Activated CD8-positive, alpha-beta memory T cell treated with anti-CD3 and anti-CD28 coated beads, Interleukin-2, amount 10 ng/mL, durations not matched to agents 7 days and 5 days (primary cell): ENCODE results near the gene TAB3. TPM values are rescaled to one million over a fixed set of nuclear protein-coding genes. Genes with fewer than 3 reads are reported as not detected.

Experiments used
- ATAC-seq: fragments of 150-1000 bp; cut with Tn5 transposase; one replicate; pipeline ENCODE4 v1.10.0; 2021; ENCODE audit warnings: moderate library complexity
- CTCF ChIA-PET: fragments of 350-600 bp; sonication (Branson Sonifier 250); formaldehyde crosslinking; loops from one replicate; lab custom pipeline; 2021; ENCODE audit warnings: antibody characterized with exemption; lab: Charles Lee
- DNase-seq: peaks from one replicate; pipeline ENCODE4 v3.0.0-alpha.2; 2020
- H3K27ac Mint-ChIP-seq: one replicate; pipeline ENCODE4 v1.8.0; 2021; ENCODE audit warnings: mild to moderate bottlenecking, mixed read lengths
- H3K27me3 Mint-ChIP-seq: one replicate; pipeline ENCODE4 v1.8.0; 2021; ENCODE audit warnings: mixed read lengths
- H3K36me3 Mint-ChIP-seq: one replicate; pipeline ENCODE4 v1.8.0; 2021; ENCODE audit warnings: mild to moderate bottlenecking, mixed read lengths
- H3K4me1 Mint-ChIP-seq: one replicate; pipeline ENCODE4 v1.8.0; 2021; ENCODE audit warnings: mixed read lengths
- H3K4me3 Mint-ChIP-seq: one replicate; pipeline ENCODE4 v1.8.0; 2021; ENCODE audit warnings: mild to moderate bottlenecking, moderate library complexity, mixed read lengths
- H3K9me3 Mint-ChIP-seq: one replicate; pipeline ENCODE4 v1.8.0; 2022; ENCODE audit warnings: low read depth, mixed read lengths
- total RNA-seq, 2 experiments: library from RNA; stranded (reverse); gene quantifications; one replicate each; pipeline ENCODE4 v1.2.3, GENCODE V29; 2021

Gene TAB3, protein sequence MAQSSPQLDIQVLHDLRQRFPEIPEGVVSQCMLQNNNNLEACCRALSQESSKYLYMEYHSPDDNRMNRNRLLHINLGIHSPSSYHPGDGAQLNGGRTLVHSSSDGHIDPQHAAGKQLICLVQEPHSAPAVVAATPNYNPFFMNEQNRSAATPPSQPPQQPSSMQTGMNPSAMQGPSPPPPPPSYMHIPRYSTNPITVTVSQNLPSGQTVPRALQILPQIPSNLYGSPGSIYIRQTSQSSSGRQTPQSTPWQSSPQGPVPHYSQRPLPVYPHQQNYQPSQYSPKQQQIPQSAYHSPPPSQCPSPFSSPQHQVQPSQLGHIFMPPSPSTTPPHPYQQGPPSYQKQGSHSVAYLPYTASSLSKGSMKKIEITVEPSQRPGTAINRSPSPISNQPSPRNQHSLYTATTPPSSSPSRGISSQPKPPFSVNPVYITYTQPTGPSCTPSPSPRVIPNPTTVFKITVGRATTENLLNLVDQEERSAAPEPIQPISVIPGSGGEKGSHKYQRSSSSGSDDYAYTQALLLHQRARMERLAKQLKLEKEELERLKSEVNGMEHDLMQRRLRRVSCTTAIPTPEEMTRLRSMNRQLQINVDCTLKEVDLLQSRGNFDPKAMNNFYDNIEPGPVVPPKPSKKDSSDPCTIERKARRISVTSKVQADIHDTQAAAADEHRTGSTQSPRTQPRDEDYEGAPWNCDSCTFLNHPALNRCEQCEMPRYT
- total RNA-seq: 10 to 100 TPM; 16.1 to 21.7 TPM

DNA sequence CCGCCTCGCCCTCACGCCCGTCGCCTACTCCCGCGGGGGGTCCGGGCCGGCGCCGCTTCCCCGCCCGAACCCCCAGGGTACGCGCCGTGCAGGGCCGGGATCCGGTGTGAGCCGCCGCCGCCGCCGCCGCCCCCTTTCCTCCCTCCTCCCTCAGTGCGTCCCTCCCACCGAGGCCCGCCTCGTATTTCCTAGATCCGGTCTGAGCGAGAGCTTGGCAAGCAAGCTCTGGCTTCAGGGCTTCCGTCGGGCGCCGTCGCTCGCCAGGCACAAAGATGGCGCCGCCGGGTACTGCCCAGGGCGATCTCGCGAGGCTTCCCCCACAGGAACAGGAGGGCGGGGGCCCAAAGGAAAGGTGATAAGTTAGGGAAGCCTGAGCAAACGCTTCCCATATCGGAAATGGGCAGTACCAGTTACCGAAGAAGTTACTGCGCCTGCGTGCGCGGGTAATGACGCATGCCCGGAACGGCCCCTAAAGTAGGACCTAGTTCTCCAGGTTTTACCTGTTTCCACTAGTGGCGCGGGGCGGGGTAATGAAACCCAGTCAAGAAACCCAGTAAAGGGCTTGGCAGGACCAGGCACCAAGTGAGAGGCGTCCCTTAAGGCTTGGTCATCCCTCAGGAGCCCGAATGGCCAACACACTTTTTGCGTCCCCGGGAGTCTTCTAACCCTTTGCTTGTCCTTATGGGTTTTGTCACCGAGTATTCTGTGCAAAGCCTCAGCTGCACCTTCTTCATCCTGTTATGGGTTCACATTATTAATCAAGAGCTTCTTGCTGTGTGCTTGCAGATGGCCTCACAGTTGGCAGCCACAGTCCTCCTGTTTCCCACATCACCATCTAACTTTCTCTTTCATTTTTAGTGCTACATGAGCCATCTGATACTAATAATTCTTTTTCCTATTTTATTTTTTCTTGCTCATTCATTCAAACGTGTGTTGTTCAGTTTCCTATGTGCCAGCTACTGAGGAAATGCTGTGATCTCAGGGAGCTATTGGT is at the start of gene TAB3:
Gene TAB3, minus strand, starts transcription at position 108 of the 994 bp plus-strand sequence. CDS start 29,666 bp downstream, outside the sequence.
- CTCF ChIA-PET: interaction anchor here (0.8 to 1.5 kb wide), 2 partner anchors 11 to 148 kb away, joined by 3 to 4 read pairs; no protein-coding TSS in a partner anchor
- peaks cover 5% of the 10 kb centered on the region for H3K36me3 Mint-ChIP-seq
- peak; percentile 93 for ATAC-seq
- peak within 1 kb of the TSS; percentile 86 for H3K4me3 Mint-ChIP-seq
- H3K27me3 Mint-ChIP-seq: no peaks in the 10 kb centered on the region
- DNase-seq: peak; percentile 96
- H3K4me1 Mint-ChIP-seq: peaks cover 38% of the 10 kb centered on the region
- H3K27ac Mint-ChIP-seq: peak within 1 kb of the TSS; percentile 97
- H3K9me3 Mint-ChIP-seq: no peaks in the 10 kb centered on the region

DNA sequence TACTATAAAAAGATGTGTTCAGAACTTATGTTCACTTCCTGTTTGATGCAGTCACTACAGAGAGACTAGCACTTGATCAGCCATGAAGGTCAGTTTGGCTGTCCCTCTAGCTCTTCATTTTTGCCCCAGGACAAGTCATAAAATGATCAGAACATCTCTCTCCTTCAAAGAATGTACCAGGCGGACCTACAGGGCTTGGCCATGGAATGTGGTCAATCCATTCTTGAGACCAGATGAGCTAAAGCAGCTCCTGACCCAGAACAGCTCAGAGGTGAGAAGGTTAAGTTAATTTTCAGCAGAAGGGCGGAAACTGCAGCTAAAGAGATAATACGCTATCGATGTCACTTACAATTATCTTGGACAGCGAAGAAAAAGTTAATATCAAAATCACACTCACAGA is 49.2 kb upstream of the TAB3 start:
- Mint-ChIP-seq H3K27ac (no peak overlapping the region), H3K27me3 (peaks cover 3% of the 10 kb centered on the region), H3K4me3 (no peak overlapping the region), H3K9me3 (no peaks in the 10 kb centered on the region), H3K4me1 (no peaks in the 10 kb centered on the region), H3K36me3 (no peaks in the 10 kb centered on the region)
- ATAC-seq (no peak), DNase-seq (no peak)
- CTCF ChIA-PET: interaction anchor here (0.7 to 1.2 kb wide), 2 partner anchors 9 to 43 kb away, joined by 3 to 5 read pairs; no protein-coding TSS in a partner anchor

DNA sequence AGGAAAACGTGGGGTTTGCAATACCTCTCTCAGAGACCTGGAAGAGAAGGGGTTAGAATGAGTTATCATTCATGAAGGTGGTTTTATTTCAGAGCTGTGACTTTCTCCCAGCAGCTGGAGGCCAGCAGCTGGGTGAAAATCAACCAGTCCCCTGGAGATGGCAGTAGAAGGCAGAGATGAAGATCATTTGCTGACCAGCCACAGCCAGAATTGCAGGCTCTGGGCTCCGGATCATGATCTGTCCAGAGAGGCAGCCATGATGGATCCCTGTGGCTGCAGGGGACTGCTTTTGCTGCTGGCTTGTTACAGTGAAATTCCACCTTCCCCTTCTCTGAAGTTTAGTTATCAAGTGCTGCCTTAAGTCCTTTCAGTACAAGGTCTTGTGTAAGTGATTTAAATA is 46.9 kb upstream of the TAB3 start:
- no peak for ATAC-seq
- no peak for DNase-seq
- no peaks in the 10 kb centered on the region for H3K9me3 Mint-ChIP-seq
- CTCF ChIA-PET: no interaction called here
- no peak overlapping the region for H3K4me3 Mint-ChIP-seq
- no peak overlapping the region for H3K27ac Mint-ChIP-seq
- H3K36me3 Mint-ChIP-seq: no peaks in the 10 kb centered on the region
- no peaks in the 10 kb centered on the region for H3K4me1 Mint-ChIP-seq
- H3K27me3 Mint-ChIP-seq: peaks cover 3% of the 10 kb centered on the region

DNA sequence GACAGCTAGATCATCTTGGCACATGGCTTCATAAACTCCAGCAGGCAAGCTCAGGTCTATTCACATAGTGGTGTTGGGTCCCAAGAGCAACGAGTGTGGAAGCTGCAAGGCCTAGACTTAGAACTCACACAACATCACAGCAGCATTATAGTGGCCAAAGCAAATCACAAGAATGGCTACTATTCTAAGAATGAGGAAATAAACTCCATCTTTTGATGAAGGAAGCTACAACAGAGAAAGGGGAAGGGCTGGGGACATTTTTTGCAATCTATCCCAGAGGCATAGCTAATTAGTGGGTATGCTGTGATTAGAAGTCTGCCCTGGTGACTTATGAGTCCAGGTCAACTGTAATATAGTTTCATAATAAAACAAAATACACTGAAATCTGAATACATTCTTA is 42.9 kb upstream of the TAB3 start:
- H3K36me3 Mint-ChIP-seq: no peaks in the 10 kb centered on the region

DNA sequence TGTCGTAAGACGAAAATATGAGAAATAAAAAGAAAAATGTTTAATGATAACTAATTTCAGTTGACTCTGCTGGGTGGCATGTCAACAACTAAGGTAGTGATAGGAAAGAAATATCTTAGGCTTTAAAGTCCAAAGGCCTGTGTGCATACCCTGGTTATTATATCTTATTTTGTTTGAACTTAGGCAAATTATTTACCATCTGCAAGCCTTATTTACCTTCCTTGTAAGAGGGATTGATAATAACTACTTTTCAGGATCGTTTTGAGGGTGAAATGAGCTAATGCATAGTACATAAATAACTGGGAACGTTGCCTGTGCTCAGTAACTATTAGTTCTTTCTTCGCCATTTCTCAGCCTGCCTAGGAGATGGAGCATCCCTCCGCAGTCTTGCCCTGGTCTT is 41.6 kb upstream of the TAB3 start:
- Mint-ChIP-seq H3K4me1 (no peaks in the 10 kb centered on the region), H3K36me3 (no peaks in the 10 kb centered on the region), H3K4me3 (no peak overlapping the region), H3K27me3 (peaks cover 3% of the 10 kb centered on the region), H3K27ac (no peak overlapping the region), H3K9me3 (no peaks in the 10 kb centered on the region)
- CTCF ChIA-PET: no interaction called here
- no peak for DNase-seq
- no peak for ATAC-seq

More for the DNA sequence above, 42.9 kb upstream of the TAB3 start:
- Mint-ChIP-seq H3K27me3 (peaks cover 3% of the 10 kb centered on the region), H3K9me3 (no peaks in the 10 kb centered on the region), H3K27ac (no peak overlapping the region), H3K4me3 (no peak overlapping the region), H3K4me1 (no peaks in the 10 kb centered on the region)
- DNase-seq (no peak), ATAC-seq (no peak)
- CTCF ChIA-PET: no interaction called here

DNA sequence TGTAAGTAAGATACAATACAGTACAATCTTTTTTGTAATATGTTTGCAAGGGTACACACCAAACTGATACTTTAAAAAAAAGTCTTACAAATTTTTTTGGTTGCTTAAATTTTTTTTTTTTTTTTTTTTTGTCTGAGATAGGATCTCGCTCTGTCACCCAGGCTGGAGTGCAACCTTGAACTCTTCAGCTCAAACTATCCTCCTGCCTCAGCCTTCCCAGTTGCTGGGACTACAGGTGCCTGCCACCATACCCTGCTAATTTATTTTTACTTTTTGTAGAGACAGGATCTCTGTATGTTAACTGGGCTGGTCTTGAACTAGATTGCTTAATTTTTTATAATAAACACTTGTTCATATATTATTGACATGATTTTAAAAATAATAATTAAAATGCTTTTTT is 41.1 kb upstream of the TAB3 start:
- ATAC-seq: no peak
- CTCF ChIA-PET: no interaction called here

DNA sequence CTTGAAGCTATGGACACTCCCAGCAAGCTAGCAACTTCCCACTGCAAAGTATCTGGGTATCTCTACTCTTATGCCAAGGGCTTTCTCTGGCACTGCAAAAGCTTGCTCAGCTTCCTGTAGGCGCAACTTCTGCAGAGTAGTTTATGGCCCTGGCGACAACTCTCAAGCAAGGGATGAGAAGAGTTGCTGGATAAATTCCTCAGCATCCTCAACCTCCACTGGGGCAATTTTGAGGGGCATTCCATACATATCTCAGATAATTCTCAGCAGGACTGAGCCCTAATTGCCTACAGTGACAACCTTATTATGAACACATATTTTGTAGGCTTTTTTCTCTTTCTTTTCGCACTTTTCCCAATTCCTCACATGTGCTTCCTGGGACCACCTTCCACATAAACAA is 31.2 kb upstream of the TAB3 start:
- Mint-ChIP-seq H3K4me1 (no peaks in the 10 kb centered on the region), H3K9me3 (no peaks in the 10 kb centered on the region), H3K27ac (no peak overlapping the region), H3K4me3 (no peak overlapping the region), H3K27me3 (peaks cover 16% of the 10 kb centered on the region), H3K36me3 (no peaks in the 10 kb centered on the region)
- ATAC-seq (no peak), DNase-seq (no peak)
- CTCF ChIA-PET: no interaction called here

More for the DNA sequence above, 41.1 kb upstream of the TAB3 start:
- Mint-ChIP-seq H3K27me3 (peaks cover 2% of the 10 kb centered on the region), H3K27ac (no peak overlapping the region), H3K4me1 (no peaks in the 10 kb centered on the region), H3K36me3 (no peaks in the 10 kb centered on the region), H3K9me3 (no peaks in the 10 kb centered on the region), H3K4me3 (no peak overlapping the region)
- DNase-seq: no peak

DNA sequence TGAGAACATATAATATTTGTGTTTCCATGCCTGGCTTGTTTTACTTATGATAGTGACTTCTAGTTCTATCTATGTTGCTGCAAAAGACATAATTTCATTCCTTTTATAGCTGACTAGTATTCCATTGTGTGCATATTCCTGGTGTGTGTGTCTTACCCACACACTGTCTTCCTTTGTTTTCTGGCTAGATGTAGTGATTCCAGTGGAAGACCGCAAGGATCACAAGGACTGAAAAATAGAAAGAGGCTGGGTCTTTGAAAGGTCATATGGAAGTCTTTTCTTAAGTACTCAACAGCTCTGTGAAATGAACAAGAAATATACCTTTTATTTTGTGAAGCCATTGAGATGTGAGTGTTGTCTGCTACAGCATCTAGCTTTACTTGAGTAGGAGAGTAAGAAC is 29.4 kb upstream of the TAB3 start:
- Mint-ChIP-seq H3K27me3 (peaks cover 16% of the 10 kb centered on the region), H3K36me3 (no peaks in the 10 kb centered on the region), H3K4me3 (no peak overlapping the region), H3K4me1 (no peaks in the 10 kb centered on the region), H3K9me3 (no peaks in the 10 kb centered on the region), H3K27ac (no peak overlapping the region)
- DNase-seq (no peak), ATAC-seq (no peak)
- CTCF ChIA-PET: no interaction called here

DNA sequence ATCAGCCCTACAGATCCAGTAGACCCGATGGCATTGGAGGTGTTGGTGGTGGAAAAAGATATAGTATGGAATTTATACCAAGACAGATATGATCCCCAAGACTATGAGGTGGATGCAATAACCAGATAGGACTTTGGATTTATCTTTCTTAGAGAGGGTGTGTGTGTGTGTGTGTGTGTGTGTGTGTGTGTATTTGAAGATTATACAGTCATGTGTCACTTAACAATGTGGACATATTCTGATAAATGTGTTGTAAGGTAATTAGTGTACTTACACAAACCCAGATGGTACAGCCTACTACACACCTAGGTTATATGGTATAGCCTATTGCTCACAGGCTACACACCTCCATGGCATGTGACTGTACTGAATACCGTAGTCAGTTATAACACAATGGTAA is 24.4 kb upstream of the TAB3 start:
- peaks cover 11% of the 10 kb centered on the region for H3K4me1 Mint-ChIP-seq
- DNase-seq (no peak), ATAC-seq (no peak)
- H3K27ac Mint-ChIP-seq: no peak overlapping the region
- H3K36me3 Mint-ChIP-seq: no peaks in the 10 kb centered on the region
- H3K4me3 Mint-ChIP-seq: no peak overlapping the region
- CTCF ChIA-PET: no interaction called here
- H3K9me3 Mint-ChIP-seq: no peaks in the 10 kb centered on the region
- peaks cover 3% of the 10 kb centered on the region for H3K27me3 Mint-ChIP-seq

DNA sequence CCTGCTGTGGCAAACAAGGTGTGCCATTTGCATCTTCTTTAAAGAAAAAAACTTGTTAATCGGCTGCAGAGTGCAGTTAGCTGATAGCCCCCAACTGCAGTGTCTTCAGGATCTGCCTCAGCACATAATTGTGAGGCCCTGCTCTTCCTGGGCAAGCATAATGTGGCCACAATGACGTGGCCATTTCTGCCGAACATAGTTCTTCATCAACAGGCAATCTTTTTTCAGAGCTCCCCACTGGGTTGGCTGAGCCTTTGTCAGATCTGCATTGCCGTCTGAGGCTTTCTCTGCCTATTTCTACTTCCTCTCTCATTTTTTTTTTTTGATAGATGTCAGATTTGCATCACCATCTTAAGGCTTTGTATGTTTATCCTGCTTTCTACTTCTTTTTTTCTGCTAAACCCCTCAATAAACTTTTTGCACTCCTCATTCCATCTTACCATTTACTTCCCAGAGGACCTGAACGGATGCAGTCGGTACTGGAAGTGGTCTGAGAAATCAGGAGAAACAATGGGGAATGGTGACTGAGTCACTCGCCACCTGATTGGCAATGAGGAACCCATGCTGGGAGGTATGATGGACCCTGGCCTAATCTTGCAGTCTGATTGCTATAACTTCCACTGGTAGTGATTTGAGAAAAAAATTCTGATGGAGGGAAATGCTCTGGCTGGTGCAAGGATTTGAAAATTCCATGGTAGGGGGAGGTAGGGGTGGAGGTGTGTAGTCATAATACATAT is 21.2 kb upstream of the TAB3 start:
- no peaks in the 10 kb centered on the region for H3K36me3 Mint-ChIP-seq
- no peak overlapping the region for H3K4me3 Mint-ChIP-seq
- H3K4me1 Mint-ChIP-seq: peaks cover 11% of the 10 kb centered on the region
- ATAC-seq: peak; percentile 74
- no peaks in the 10 kb centered on the region for H3K9me3 Mint-ChIP-seq
- peak; percentile 61 for DNase-seq
- peak overlapping the region; percentile 75 for H3K27ac Mint-ChIP-seq
- no peaks in the 10 kb centered on the region for H3K27me3 Mint-ChIP-seq
- CTCF ChIA-PET: interaction anchor here (1.4 to 1.5 kb wide), 2 partner anchors 11 to 46 kb away, joined by 3 to 4 read pairs; no protein-coding TSS in a partner anchor

DNA sequence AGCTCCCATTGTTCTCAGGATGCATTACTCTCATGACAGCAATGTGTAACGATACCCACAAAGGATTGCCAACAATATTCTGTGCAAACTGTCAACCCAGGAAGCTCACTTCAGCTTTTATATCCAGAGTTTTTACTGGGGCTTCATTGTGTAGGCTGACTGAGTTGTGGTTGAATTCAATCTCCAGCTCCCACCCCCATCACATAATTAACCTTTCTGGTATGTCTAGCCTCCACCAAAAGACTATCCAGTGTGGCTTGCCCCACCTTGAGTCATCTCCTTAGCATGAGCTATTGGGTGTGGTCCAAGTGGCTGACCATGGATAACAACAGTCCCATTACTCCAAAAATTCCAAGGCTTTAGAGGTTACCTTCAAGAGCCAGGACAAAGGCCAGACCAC is 17.7 kb upstream of the TAB3 start:
- Mint-ChIP-seq H3K4me1 (peaks cover 11% of the 10 kb centered on the region), H3K9me3 (no peaks in the 10 kb centered on the region), H3K36me3 (no peaks in the 10 kb centered on the region), H3K27ac (no peak overlapping the region), H3K4me3 (no peak overlapping the region), H3K27me3 (peaks cover 4% of the 10 kb centered on the region)
- CTCF ChIA-PET: interaction anchor here (1.4 kb wide), 1 partner anchor 12 kb away, joined by 3 read pairs; no protein-coding TSS in a partner anchor
- no peak for ATAC-seq
- no peak for DNase-seq

DNA sequence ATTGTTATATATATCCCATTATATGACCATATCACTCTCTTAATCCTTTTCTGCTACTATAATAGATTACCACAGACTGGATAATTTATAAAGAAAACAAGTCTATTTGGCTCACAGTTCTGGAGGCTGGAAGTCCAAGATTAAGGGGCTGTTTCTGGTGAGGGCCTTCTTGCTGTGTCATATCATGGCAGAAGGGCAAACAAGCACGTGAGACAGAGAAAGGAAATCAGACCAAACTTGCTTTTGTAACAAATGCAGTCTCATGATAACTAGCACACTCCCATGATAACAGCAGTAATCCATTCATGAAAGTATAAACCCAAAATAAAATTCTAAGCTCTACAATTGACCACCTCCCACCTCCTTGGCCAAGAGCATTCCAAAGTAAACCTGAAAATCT is 16.3 kb upstream of the TAB3 start:
- Mint-ChIP-seq H3K4me3 (no peak overlapping the region), H3K4me1 (peaks cover 7% of the 10 kb centered on the region), H3K27ac (no peak overlapping the region), H3K27me3 (peaks cover 4% of the 10 kb centered on the region), H3K36me3 (no peaks in the 10 kb centered on the region), H3K9me3 (no peaks in the 10 kb centered on the region)
- CTCF ChIA-PET: no interaction called here
- DNase-seq: no peak
- no peak for ATAC-seq
